HG03460 (cell line): ENCODE results near the gene DTX3.

Source experiments
- ATAC-seq: cut with Tn5 transposase; IDR thresholded peaks from one replicate; pipeline ENCODE4 v1.9.1; 2021; ENCODE audit not compliant: unreplicated experiment

DTX3 gene

GRCh38 chr12:57619434-57620244 lies 15.0 kb downstream of the DTX3 start:
- no peak for ATAC-seq

- no peak for ATAC-seq
These were observed 15.8 kb downstream of the DTX3 start for GRCh38 chr12:57620245-57620935.

GRCh38 chr12:57620936-57621496 lies 16.4 kb downstream of the DTX3 start:
- ATAC-seq: no peak

- ATAC-seq: no peak
These were observed 17.1 kb downstream of the DTX3 start for GRCh38 chr12:57621497-57622292.

GRCh38 chr12:57622293-57623245 lies 17.9 kb downstream of the DTX3 start:
- no peak for ATAC-seq

GRCh38 chr12:57623385-57623784 lies 18.8 kb downstream of the DTX3 start:
- ATAC-seq: no peak

- ATAC-seq: no peak
These were observed 19.3 kb downstream of the DTX3 start for GRCh38 chr12:57623811-57624390.

GRCh38 chr12:57624441-57625220 lies 20.0 kb downstream of the DTX3 start:
- no peak for ATAC-seq

- ATAC-seq: no peak
These were observed 20.8 kb downstream of the DTX3 start for GRCh38 chr12:57625261-57626032.

GRCh38 chr12:57626111-57626920 lies 21.7 kb downstream of the DTX3 start:
- no peak for ATAC-seq

GRCh38 chr12:57626921-57627445 lies 22.4 kb downstream of the DTX3 start:
- no peak for ATAC-seq

- no peak for ATAC-seq
These were observed 23.1 kb downstream of the DTX3 start for GRCh38 chr12:57627501-57628279.

GRCh38 chr12:57628280-57629191 lies 23.9 kb downstream of the DTX3 start:
- no peak for ATAC-seq

GRCh38 chr12:57629897-57630471 lies 25.4 kb downstream of the DTX3 start:
- no peak for ATAC-seq

- ATAC-seq: no peak
These were observed 26.3 kb downstream of the DTX3 start for GRCh38 chr12:57630891-57631433.
